Natural killer cell treated with Interleukin-12 subunit alpha and Interleukin-12 subunit beta and Interleukin-15 and Interleukin-18, amount 100 ng/mL, for 72 hours (primary cell): ENCODE data around the gene SEMA4B. TPM values are rescaled to one million over a fixed set of nuclear protein-coding genes. Genes with fewer than 3 reads are reported as not detected.

ENCODE experiments used
- ATAC-seq, 2 donors: fragments of 150-1000 bp; cut with Tn5 transposase in 1 of 2; sonication (Bioruptor Pico), chemical (Tn5 transposase) in 1 of 2; 2 replicates each; pipeline ENCODE4 v1.10.0; 2021
- DNase-seq: peaks from one replicate; pipeline ENCODE4 v3.0.0; 2022; ENCODE audit warnings: low spot score
- H3K27ac Mint-ChIP-seq, 2 donors: 1 replicate in 1 of 2; 2 replicates in 1 of 2; pipeline ENCODE4 v1.8.0; 2022; ENCODE audit warnings: mixed read lengths in 2 of 2, mild to moderate bottlenecking in 1 of 2, moderate library complexity in 1 of 2
- H3K27me3 Mint-ChIP-seq, 2 donors: 1 replicate in 1 of 2; 2 replicates in 1 of 2; pipeline ENCODE4 v1.8.0; 2022; ENCODE audit warnings: mixed read lengths in 2 of 2
- H3K36me3 Mint-ChIP-seq: one replicate; pipeline ENCODE4 v1.8.0; 2022; ENCODE audit warnings: mixed read lengths
- H3K4me1 Mint-ChIP-seq, 2 donors: 1 replicate in 1 of 2; 2 replicates in 1 of 2; pipeline ENCODE4 v1.8.0; 2022; ENCODE audit warnings: low read depth in 2 of 2, mixed read lengths in 2 of 2, mild to moderate bottlenecking in 1 of 2
- H3K4me3 Mint-ChIP-seq: one replicate; pipeline ENCODE4 v1.8.0; 2022; ENCODE audit warnings: mixed read lengths
- H3K9me3 Mint-ChIP-seq: 2 replicates; pipeline ENCODE4 v1.8.0; 2022; ENCODE audit warnings: mixed read lengths
- total RNA-seq, 2 donors: library from RNA; stranded (reverse); gene quantifications; one replicate each; pipeline ENCODE4 v1.2.3, GENCODE V29; 2022

Gene SEMA4B
- total RNA-seq, 2 donors from 2014 or later = 9.2 to 9.7 TPM

DNA sequence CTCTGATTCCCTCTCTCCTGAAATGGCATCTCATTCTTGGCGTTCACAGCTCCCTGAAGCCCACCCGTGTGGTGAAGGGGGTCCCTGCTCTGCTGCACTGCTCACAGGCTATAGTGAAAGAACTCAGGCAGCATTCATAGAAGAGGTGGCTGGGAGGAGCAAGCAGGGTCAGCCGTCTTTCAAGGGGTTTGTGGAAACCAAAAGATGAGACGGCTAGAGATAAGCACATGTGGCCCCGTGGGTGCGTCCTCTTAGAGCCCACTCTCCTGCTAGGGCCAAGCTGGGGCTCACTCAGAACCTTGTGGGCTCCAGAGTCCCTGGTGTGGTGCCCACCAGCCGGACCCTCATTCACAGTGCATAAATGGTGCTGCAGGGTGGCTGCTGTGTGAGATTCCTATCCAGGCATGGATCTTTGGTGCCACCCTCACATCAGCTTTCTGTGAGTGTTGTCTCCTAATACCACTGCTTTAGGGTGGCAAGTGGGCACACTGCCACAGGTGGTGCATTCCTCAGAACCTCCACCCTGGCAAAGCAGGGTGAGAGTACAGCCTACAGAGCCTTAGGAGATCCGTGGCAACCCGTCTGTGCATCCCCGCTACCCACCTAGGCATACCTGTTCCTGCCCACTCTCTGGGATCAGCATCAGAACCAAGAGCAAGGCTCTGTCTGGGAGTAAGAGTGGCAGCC, 11.2 kb upstream of the SEMA4B start:
- no peak overlapping the region for H3K27ac Mint-ChIP-seq
- H3K4me1 Mint-ChIP-seq = peaks cover 22 to 23% of the 10 kb centered on the region in 2 donors
- H3K9me3 Mint-ChIP-seq = no peaks in the 10 kb centered on the region
- H3K4me3 Mint-ChIP-seq = no peak overlapping the region
- peaks cover 0 to 2% of the 10 kb centered on the region in 2 donors for H3K27me3 Mint-ChIP-seq
- no peaks in the 10 kb centered on the region for H3K36me3 Mint-ChIP-seq
- ATAC-seq (peak in 1 of 2 donors; percentile 15), DNase-seq (no peak)

DNA sequence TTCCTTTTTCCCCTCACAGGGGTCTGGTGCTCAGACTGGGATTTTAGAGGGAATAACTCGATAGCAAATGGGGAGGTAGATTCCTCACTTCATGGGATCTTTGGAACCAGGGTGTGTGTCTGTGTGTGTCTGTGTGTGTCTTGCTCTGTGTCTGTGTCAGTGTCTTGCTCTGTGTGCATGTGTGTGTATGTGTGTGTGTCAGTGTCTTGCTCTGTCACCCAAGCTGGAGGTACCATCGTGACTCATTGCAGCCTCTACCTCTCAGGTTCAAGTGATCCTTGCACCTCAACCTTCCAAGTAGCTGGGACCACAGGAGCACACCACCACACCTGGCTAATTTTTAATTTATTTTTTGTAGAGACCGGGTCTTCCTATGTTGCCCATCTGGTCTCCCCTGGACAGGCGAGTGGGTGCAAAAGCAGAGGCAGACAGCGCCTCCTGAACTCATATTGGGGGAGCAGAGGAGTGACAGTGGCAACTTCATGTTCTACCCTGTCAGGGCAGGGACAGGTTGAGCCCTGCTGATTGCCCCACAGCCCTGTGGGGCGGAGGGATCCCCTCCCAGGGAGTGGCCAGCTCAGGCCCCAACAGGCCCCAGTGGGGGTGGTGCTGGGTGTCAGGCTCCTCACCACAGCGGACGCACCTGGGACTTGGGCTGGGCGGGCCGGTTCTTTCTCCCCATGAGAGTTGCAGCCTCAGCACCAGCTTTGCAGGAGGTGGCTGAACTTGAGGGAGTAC, 10.4 kb upstream of the SEMA4B start:
- peak in 1 of 2 donors; percentile 43 for ATAC-seq
- no peaks in the 10 kb centered on the region for H3K36me3 Mint-ChIP-seq
- no peak overlapping the region for H3K27ac Mint-ChIP-seq

DNA sequence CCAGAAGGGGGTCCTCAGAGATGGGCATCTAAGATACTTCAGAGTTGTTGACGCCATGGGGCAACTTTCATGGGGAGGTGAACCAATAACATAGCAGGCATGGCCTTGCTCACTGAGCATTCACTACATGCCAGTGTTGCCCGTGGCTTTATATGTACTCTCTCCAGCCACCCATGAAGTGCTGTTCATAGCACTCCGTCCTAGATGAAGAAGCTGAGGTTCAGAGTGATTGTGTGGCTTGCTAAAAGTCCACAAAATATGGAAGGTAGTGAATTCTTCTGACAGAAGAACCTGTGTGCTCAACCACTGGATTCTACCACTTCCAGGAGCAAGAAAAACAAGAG, 9.8 kb upstream of the SEMA4B start:
- Mint-ChIP-seq H3K27me3 (no peaks in the 10 kb centered on the region), H3K4me1 (peaks cover 17 to 18% of the 10 kb centered on the region in 2 donors), H3K9me3 (no peaks in the 10 kb centered on the region), H3K4me3 (no peak overlapping the region), H3K36me3 (no peaks in the 10 kb centered on the region), H3K27ac (no peak overlapping the region)
- ATAC-seq (no peak), DNase-seq (no peak)

More for the DNA sequence above, 10.4 kb upstream of the SEMA4B start:
- no peak overlapping the region for H3K4me3 Mint-ChIP-seq
- peaks cover 17 to 18% of the 10 kb centered on the region in 2 donors for H3K4me1 Mint-ChIP-seq
- no peak for DNase-seq
- no peaks in the 10 kb centered on the region for H3K27me3 Mint-ChIP-seq
- no peaks in the 10 kb centered on the region for H3K9me3 Mint-ChIP-seq

DNA sequence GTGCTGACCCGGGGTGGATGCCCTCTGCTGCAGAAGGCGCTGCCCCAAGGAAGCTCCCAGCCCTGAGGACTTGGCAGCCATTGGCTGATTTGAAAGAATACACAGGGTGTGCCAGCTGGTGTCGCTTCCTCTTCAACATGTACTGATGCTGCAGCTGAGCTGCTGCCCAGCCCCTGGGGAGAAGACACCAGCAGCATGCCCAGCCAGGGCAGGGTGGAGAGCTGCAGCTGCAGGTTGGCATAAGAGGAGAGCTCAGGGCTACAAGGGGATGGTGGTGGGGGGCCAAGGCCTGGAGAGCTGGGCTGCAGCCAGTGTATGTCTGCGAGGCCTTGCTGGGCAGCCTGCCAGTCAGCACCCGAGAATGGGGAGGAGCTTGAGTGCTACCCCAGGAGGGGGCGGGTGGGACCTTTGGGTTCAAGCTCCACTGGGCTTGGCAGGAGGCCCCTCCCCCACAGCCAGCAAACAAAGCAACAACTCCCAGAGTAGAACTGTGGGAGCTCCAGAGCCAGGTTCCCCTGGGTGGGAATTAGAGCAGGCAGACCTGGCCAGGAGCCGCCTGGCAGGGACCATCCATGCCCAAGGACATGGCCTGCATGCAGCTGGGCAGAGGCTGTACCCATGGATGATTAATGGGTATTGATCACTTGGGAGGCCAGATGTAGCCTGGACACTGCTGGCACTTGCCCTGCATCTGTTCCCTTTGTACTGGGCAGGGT, 9.2 kb upstream of the SEMA4B start:
- Mint-ChIP-seq H3K27me3 (no peaks in the 10 kb centered on the region), H3K4me1 (peaks cover 17 to 18% of the 10 kb centered on the region in 2 donors), H3K9me3 (no peaks in the 10 kb centered on the region), H3K36me3 (no peaks in the 10 kb centered on the region), H3K27ac (no peak overlapping the region), H3K4me3 (no peak overlapping the region)
- ATAC-seq (peak in 1 of 2 donors; percentile 68), DNase-seq (no peak)

DNA sequence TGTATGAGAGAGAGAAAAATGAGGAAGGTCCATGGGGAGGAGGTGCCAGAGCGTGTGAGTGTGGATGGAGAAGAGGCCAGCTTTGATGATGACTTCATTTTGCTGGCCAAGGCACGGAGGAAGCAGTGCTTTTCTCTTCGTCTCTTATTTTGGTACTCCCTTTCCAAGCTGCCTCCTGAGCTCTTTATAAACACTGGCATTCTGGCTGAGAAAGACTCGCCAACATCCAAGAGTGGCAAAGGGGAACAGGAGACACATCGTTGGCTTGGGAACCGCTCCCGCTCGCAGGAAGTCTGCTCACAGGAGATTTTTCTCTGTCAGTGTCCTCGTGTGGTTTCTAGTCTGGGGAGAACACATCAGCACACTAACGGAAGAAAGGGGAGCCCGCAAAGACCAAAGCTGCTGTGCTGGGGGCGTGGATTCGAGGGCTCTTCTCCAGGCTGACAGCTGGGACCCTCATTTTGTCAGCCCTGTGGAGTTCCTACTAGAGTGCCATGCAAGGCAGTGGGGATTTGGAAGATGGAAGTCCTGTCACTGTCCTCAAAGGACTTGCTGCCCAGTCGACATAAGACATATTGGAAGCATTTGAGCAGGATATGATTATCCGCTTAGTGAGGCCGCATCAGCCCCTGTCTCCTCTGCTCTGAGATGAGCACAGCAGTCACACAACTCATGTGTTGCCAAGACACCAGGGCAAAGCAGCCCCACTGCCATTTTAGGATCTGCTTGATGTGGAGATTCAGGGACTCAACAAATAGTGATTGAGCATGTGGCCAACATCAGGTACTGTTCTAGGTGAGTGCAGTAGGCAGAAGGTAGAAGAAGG, 8.0 kb upstream of the SEMA4B start:
- Mint-ChIP-seq H3K27ac (peak overlapping the region in 1 of 2 donors; percentile 33), H3K9me3 (no peaks in the 10 kb centered on the region), H3K27me3 (no peaks in the 10 kb centered on the region), H3K36me3 (no peaks in the 10 kb centered on the region), H3K4me1 (peaks cover 17 to 18% of the 10 kb centered on the region in 2 donors), H3K4me3 (no peak overlapping the region)
- DNase-seq (no peak), ATAC-seq (no peak)

DNA sequence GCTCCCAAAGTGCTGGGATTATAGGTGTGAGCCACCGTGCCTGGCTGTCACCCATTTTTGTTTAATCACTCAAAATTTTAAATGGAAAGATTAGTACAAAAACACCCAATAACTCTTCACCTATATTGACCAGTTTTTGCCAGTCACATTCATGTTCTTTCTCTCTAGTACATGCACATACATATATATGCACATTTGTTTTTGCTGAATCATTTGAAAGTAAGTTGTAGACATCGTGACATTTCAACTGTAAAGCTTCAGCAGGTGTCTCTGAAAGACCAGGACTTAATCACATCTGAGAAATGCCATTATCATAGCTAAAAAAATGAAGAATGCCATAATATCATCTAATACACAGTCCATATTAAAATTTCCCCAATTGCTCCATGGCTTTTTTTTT, 6.5 kb upstream of the SEMA4B start:
- DNase-seq (no peak), ATAC-seq (no peak)
- H3K4me3 Mint-ChIP-seq = no peak overlapping the region

DNA sequence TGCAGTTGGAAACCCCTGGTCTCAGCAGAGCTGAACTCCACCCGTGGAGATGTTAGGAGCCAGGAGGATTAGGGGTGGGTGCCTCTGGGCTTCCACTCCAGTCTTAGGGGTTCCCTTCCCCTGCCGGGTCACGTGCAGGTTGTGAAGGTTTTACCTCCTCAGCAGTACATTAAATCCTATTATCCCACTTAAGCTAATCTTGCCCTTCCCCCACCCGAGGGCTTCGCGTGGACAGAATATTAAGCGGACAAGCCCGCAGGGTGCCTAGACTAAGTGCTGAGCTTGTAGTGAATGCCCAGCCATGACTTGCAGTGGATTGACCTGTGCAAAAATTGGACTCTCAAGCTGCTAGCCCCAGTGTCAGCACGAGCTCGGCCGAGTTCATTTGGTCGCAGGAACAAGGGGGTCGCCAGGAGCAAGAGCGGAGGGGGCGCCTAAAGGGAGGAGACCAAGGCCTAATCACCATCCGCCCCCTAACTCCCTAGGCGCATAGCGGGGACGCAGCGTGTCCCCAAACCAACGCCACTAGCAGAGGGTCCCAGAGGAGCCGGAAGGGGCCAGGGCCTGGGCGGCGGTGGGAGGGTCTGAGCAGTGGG, 498 bp upstream of the SEMA4B start:
- no peak for DNase-seq
- H3K4me3 Mint-ChIP-seq = peak overlapping the region; percentile 82

More for the DNA sequence above, 6.5 kb upstream of the SEMA4B start:
- H3K4me1 Mint-ChIP-seq = peaks cover 12 to 17% of the 10 kb centered on the region in 2 donors
- no peaks in the 10 kb centered on the region for H3K27me3 Mint-ChIP-seq
- no peak overlapping the region for H3K27ac Mint-ChIP-seq
- H3K36me3 Mint-ChIP-seq = no peaks in the 10 kb centered on the region
- no peaks in the 10 kb centered on the region for H3K9me3 Mint-ChIP-seq

DNA sequence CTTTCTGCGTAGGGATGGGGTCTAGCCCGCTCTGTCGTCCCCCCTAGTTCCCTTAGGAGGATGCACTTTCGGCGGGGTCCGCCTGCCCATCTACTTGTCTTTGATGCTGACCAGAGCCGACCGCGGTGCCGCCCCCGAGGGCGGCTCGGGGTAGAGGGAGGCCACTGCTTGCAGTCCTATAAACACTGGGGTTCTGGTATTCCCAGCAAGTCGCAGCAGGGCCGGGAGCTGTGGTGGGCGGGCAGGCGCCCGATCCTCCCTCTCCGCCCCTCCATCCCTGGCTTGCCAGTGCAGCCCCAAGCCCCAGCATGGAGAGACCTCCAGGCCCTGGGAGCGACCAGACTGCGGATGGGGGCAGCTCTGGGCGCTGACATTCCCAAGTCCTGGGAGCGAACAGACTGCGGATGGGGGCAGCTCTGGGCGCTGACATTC, 830 bp downstream of the SEMA4B start:
- H3K27ac Mint-ChIP-seq = no peak overlapping the region
- ATAC-seq = no peak
- peaks cover 0 to 2% of the 10 kb centered on the region in 2 donors for H3K27me3 Mint-ChIP-seq
- H3K36me3 Mint-ChIP-seq = no peaks in the 10 kb centered on the region
- peaks cover 11 to 22% of the 10 kb centered on the region in 2 donors for H3K4me1 Mint-ChIP-seq
- no peak for DNase-seq
- no peaks in the 10 kb centered on the region for H3K9me3 Mint-ChIP-seq
- peak overlapping the region; percentile 82 for H3K4me3 Mint-ChIP-seq

More for the DNA sequence above, 498 bp upstream of the SEMA4B start:
- Mint-ChIP-seq H3K4me1 (peaks cover 6 to 18% of the 10 kb centered on the region in 2 donors), H3K27ac (peak overlapping the region; percentile 46 to 84), H3K9me3 (no peaks in the 10 kb centered on the region), H3K36me3 (no peaks in the 10 kb centered on the region), H3K27me3 (peaks cover 0 to 2% of the 10 kb centered on the region in 2 donors)
- ATAC-seq = no peak

DNA sequence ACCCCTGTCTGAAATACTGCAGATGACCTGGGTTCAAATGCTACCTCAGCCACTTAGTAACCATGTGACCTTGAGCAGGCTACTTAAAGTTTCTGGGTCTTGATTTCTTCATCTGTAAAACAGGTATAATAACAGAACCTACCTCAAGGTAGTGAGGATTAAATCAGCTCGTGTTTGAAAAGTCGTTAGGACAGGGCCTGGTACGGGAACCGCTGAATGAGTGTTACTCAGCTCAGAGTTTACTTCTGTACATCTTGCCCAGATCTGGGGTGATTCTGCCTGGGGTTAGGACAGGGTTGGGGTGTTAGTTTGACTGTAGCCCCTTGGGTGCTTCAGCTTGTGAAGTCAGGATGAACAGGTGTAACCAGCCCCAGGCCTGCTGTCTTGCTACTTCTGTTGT, 1.8 kb downstream of the SEMA4B start:
- H3K4me3 Mint-ChIP-seq = peak overlapping the region; percentile 82
- ATAC-seq (no peak), DNase-seq (no peak)
- no peak overlapping the region for H3K27ac Mint-ChIP-seq
- H3K27me3 Mint-ChIP-seq = peaks cover 0 to 2% of the 10 kb centered on the region in 2 donors
- no peaks in the 10 kb centered on the region for H3K36me3 Mint-ChIP-seq
- peaks cover 11 to 22% of the 10 kb centered on the region in 2 donors for H3K4me1 Mint-ChIP-seq
- no peaks in the 10 kb centered on the region for H3K9me3 Mint-ChIP-seq

DNA sequence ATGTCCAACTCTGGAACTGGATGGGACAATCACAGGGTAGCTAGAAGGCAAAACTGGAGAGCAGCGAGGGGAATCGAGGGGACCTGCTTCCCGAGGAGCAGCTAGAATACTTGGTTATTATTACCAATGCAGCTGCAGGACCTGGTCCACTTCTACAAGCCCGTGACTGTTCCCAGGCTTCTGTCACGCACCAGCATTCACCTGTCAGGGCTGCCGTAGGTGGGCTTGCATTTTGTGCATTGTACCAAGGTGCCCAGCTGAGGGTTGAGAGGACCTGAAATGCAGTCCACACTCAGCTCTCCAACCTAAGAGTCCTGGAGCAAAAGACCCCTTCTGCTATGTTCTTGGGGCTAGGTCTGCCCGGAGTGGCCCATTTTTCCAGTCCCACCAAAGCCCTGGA, 2.3 kb downstream of the SEMA4B start:
- no peak overlapping the region for H3K4me3 Mint-ChIP-seq
- H3K36me3 Mint-ChIP-seq = no peaks in the 10 kb centered on the region
- peaks cover 11 to 22% of the 10 kb centered on the region in 2 donors for H3K4me1 Mint-ChIP-seq
- H3K27ac Mint-ChIP-seq = no peak overlapping the region
- DNase-seq (no peak), ATAC-seq (no peak)
- H3K27me3 Mint-ChIP-seq = peaks cover 0 to 2% of the 10 kb centered on the region in 2 donors
- H3K9me3 Mint-ChIP-seq = no peaks in the 10 kb centered on the region

DNA sequence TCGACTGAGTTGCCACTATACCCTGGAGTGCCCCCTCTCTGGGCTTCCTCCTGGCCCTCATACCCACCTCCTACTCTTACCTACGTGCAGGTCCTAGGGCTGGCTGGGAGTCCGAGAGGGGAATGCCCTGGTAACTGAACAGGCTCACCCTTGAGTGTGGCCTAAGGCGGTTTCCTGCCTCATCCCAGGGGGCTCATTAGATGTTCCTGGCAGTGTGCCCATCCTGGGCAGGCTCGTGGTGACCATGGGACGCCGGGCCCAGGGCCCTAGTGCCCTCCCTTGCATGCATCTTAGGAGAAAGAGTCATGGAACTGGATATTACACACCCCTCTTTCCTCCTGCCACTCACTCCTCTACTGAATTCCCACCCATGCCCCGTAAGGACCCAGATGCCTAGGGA, 2.8 kb downstream of the SEMA4B start:
- no peak for DNase-seq
- Mint-ChIP-seq H3K36me3 (no peaks in the 10 kb centered on the region), H3K27ac (no peak overlapping the region), H3K4me3 (no peak overlapping the region), H3K27me3 (peaks cover 0 to 2% of the 10 kb centered on the region in 2 donors), H3K9me3 (no peaks in the 10 kb centered on the region), H3K4me1 (peaks cover 11 to 22% of the 10 kb centered on the region in 2 donors)
- ATAC-seq = no peak

DNA sequence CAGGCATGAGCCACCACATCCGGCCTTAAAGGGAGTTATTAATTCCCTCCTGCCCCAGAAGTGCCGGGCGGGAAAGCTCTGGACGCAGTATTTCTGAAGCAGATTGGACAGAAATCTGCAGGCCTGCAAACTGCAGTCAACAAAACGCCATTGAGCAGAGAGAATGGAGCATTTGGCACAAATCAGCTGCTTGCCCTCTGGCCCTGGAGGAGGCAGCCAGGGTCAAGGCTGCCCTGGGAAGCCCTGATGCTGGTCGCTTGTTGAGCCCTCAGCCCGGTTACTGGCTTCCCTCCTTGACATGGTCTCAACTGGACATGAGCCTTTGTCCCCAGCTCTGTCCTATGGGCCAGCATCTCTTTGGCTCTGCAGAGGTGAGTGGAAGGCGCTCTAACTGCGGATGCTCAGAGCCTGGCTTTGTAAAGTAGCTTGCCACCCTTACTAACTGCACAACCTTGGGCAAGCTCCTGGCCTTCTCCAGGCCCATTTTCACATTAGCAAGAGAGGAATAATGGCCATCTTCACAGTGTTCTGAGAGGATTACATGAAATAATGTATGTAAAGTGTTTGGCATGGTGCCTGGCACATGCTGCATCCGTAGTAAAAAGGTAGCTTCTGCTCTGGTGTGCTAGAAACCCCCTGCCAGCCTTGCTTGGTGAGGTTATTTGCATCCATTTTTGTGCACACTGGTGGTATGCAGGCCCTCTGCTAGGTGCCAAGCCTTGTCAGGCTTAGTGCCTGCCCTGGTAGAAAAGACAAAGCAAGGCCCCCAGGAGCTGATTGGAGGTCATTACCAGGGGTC, 4.1 kb downstream of the SEMA4B start:
- DNase-seq (no peak), ATAC-seq (no peak)
- no peak overlapping the region for H3K27ac Mint-ChIP-seq
- peaks cover 7% of the 10 kb centered on the region for H3K36me3 Mint-ChIP-seq
- no peak overlapping the region for H3K4me3 Mint-ChIP-seq
- peaks cover 0 to 2% of the 10 kb centered on the region in 2 donors for H3K27me3 Mint-ChIP-seq
- peaks cover 20 to 27% of the 10 kb centered on the region in 2 donors for H3K4me1 Mint-ChIP-seq
- H3K9me3 Mint-ChIP-seq = no peaks in the 10 kb centered on the region
